AG08395 (cell line): ENCODE measurements around the gene NOTCH2NLA.
"Not testable (repeated sequence)": the region's sequence is repeated elsewhere in the genome, so short reads cannot be mapped to it uniquely, and the experiment has no call there.

Experiments
- DNase-seq: peaks from one replicate; pipeline ENCODE4 v3.0.0; 2012; ENCODE audit warnings: mixed read lengths, low spot score

Gene NOTCH2NLA

GRCh38 chr1:146167273-146167672 lies 61.5 kb downstream of the NOTCH2NLA start:
- DNase-seq: not testable (repeated sequence)

DNA sequence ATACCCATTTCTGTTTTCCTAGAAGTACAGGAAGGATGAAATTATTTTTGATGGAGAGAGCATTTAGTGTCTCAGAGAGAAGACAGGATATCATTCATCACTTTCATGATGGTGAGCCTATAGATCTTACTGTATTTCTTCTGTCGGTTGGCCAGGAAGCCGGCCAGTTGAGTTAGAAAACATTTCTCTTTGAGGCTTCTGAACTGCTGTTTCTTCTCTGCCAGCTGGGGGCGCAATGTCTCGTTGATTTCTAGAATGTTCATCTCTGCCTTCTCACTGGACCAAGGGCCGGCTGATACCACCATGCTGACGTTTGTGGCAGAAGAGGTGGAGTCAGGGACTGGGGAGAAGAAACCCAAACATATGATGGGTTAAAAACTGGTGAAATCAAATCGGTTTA lies 84.4 kb downstream of the NOTCH2NLA start, which contains the start of gene NBPF10:
Gene NBPF10 (minus strand): TSS at position 340 of the 400 bp plus-strand sequence. CDS start 35 bp downstream, at position 305.
- not testable (repeated sequence) for DNase-seq
